Measurements from ENCODE around the gene GP5. TPM values are rescaled to one million over a fixed set of nuclear protein-coding genes. Genes with fewer than 3 reads are reported as not detected.

GP5 gene
- total RNA-seq, 1 donor from 2014 or later: not detected

DNA sequence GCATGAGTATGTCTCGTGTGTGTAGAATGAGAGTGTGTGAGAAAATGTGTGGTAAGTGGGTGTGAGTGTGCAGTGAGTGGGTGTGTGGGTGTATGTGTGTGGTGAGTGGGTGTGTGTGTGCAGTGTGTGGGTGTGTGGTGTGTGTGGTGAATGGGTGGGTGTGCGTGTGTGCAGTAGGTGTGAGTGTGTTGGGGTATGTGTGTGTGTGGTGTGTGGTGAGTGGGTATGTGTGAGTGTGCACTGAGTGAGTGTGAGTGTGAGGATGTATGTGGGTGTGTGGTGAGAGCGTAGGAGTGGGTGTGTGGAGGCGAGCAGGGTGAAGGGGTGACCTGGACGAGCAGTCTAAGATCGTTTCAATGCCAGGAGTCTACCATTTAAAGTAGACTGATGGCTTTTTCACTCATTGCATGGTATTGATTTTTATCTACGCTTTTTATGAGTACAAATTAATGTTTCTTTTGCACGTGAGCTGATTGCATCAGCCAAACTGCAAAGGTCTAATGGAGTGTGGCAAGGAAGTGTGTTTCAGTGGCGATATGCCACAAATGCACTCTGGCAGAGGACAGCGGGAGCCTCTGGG, 46.3 kb downstream of the GP5 start:
- TF ChIP-seq, protein P1, sequence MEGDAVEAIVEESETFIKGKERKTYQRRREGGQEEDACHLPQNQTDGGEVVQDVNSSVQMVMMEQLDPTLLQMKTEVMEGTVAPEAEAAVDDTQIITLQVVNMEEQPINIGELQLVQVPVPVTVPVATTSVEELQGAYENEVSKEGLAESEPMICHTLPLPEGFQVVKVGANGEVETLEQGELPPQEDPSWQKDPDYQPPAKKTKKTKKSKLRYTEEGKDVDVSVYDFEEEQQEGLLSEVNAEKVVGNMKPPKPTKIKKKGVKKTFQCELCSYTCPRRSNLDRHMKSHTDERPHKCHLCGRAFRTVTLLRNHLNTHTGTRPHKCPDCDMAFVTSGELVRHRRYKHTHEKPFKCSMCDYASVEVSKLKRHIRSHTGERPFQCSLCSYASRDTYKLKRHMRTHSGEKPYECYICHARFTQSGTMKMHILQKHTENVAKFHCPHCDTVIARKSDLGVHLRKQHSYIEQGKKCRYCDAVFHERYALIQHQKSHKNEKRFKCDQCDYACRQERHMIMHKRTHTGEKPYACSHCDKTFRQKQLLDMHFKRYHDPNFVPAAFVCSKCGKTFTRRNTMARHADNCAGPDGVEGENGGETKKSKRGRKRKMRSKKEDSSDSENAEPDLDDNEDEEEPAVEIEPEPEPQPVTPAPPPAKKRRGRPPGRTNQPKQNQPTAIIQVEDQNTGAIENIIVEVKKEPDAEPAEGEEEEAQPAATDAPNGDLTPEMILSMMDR (conservative IDR thresholded peaks at IDR 0.05; ENCODE audit: low read depth, low read length): no peak
- DNase-seq (ENCODE audit: low read depth): no peak
- no peak overlapping the region for H3K4me3 ChIP-seq (ENCODE audit: low read depth, low read length)

DNA sequence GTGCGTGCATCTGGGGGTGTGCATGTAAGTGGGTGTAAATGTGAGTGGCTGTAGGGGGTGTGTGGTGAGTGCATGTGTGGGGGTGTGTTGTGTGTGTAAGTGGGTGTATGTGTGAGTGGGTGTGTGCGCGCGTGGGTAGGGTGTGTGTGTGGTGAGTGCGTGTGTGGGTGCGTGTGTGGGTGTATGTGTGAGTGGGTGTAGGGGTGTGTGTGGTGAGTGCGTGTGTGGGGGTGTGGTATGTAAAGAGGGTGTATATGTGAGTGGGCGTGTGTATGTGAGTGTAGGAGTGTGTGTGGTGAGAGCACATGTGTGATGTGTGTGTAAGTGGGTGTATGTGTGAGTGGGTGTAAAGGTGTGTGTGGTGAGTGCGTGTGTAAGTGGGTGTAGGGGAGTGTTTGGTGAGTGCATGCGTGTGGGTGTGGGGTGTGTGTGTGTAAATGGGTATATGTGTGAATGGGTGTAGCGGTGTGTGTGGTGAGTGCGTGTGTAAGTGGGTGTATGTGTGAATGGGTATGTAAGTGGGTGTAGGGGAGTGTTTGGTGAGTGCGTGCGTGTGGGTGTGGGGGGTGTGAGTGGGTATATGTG, 47.0 kb downstream of the GP5 start:
- no peak for DNase-seq (ENCODE audit: low read depth)
- TF ChIP-seq, protein P1 (conservative IDR thresholded peaks at IDR 0.05; ENCODE audit: low read depth, low read length): no peak
- no peak overlapping the region for H3K4me3 ChIP-seq (ENCODE audit: low read depth, low read length)

DNA sequence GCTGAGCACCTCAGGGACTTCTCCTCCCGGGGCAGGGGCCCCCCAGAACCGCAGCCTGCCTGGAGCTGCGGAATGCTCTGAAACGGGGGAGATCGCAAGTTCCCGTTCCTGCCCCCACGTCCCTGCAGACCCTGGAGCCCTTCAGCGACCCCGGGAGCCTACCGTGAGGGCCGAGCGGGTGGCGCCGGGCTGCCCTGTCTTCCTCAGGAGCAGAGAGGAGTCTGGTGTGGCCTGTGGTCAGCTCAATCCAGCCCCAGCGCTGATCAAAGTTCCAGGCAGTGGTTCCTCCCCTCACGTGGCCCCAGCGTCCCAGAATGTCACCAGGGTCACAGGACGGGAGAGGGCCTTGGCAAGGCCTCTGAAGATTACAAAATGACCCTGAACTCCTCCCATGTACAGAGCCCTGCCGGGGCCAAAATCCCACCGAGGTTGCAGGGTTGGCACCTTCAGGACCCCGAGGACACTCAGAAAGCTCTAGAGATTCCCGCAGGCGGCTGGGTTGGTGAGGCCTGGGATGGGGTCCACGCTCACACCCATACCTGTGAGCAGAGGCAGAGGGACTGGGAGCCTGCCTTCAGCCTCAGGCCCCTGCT, 47.9 kb downstream of the GP5 start, which contains the start of gene CPN2:
CPN2 (minus strand) TSS at position 249 of the 593 bp plus-strand sequence. CDS start 8,626 bp downstream, outside the sequence.
- TF ChIP-seq, protein P1 (conservative IDR thresholded peaks at IDR 0.05; ENCODE audit: low read depth, low read length): no peak

DNA sequence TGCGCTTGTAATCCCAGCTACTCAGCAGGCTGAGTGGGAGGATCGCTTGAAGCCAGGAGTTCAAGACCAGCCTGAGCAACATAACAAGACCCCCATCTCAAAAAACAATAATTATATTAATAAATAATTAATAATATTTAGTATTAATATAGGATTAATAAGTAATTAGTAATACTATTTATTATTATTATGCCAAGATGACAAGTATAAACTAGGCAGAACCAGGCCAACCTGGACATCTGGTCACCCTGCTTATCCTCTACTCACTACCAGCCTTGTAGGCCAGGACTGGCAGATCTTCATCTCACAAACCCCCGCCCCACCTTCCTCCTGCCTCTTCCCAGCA, 48.4 kb downstream of the GP5 start:
- DNase-seq (ENCODE audit: low read depth): no peak
- no peak overlapping the region for H3K4me3 ChIP-seq (ENCODE audit: low read depth, low read length)
- TF ChIP-seq, protein P1 (conservative IDR thresholded peaks at IDR 0.05; ENCODE audit: low read depth, low read length): no peak

More for the DNA sequence above, 47.9 kb downstream of the GP5 start, which contains the start of gene CPN2:
- no peak within 1 kb of the TSS for H3K4me3 ChIP-seq (ENCODE audit: low read depth, low read length)
- DNase-seq (ENCODE audit: low read depth): no peak

DNA sequence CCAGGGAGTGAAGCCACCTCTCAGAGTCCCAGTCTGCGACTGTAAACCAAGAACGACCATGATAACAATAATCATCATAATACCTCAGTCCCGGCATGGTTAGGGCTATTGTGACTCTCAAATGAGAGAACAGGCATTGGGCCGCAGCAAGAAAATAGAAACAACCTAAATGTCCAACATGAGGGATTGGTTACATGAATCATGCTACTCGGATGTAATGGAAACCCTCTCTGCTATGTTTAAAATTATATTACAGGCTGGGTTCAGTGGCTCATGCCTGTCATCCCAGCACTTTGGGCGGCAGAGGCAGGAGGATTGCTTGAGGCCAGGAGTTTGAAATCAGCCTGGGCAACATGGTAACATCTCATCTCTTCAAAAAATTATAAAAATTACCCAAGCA, 50.7 kb downstream of the GP5 start:
- no peak for DNase-seq (ENCODE audit: low read depth)
- no peak overlapping the region for H3K4me3 ChIP-seq (ENCODE audit: low read depth, low read length)
- TF ChIP-seq, protein P1 (conservative IDR thresholded peaks at IDR 0.05; ENCODE audit: low read depth, low read length): no peak

DNA sequence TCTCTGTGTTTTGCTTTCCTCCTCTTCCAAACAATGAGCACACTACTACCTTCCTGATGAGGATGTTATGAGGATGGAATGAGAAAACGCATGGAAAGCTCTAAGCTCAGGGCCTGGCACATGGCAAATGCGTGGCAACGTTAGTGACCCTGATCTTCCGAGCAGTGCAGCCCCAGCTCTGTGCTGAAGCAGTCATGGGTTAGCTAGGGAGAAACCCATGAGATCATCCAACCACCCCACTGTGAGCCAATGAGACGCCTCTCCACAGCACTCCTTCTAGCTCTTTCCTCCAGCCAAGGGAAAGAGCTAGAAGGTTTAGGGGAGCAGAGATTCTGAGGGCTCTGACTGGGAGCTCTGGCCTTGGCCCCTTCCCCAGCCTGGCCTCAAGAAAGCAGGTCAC, 52.4 kb downstream of the GP5 start:
- TF ChIP-seq, protein P1 (conservative IDR thresholded peaks at IDR 0.05; ENCODE audit: low read depth, low read length): no peak
- H3K4me3 ChIP-seq (ENCODE audit: low read depth, low read length): no peak overlapping the region
- DNase-seq (ENCODE audit: low read depth): no peak

Data from epithelial cell of proximal tubule (primary cell).